Kasumi-1 (cell line): ENCODE data around the gene AKAP6.

Experiments used
- DNase-seq, 2 experiments: peaks; one replicate each; lab custom pipeline; 2025; lab: John Stamatoyannopoulos, UW

Gene AKAP6

DNA sequence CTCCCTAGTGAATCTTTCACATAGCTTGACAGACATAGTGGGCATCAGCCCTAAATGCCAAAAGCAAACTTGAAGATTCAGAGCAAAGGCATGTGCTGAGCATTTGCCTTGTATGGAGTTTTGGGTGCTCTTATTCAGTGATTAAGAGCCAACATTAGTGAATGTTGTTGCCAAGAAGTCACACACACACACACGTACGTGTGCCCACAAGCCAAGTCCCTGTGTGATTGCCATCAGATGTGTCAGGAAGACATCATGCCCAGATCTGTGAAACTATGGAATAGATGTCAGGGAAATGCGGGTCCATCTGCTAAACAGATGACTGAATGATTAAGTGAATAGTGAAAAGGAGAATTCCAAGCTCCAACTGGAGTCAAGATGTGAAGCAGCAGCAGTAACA lies 149.0 kb downstream of the AKAP6 start:
- DNase-seq, result no peak

GRCh38 chr14:32480337-32480736 lies 151.2 kb downstream of the AKAP6 start:
- DNase-seq, result no peak

DNA sequence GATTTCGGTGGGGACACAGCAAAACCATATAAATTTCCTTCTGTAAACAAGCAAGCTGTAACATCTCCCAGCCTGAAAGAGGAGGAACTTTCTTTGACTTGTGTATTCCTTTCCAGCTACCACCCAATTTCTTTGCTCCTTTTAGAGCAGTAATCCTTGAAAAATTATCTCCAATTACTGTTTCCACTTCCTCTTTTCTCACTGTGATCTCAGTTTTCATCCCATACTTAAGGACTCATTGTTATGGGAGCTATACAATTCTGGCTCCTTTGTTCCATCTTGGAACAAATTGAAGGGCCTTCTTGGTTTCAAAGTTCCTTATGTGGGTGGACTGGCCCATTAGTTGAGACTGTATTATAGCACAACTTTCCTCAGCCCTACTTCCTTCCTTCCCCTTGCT lies 152.6 kb downstream of the AKAP6 start:
- DNase-seq, result peak; percentile 12 to 22

GRCh38 chr14:32491416-32492016 lies 162.4 kb downstream of the AKAP6 start:
- no peak for DNase-seq

DNA sequence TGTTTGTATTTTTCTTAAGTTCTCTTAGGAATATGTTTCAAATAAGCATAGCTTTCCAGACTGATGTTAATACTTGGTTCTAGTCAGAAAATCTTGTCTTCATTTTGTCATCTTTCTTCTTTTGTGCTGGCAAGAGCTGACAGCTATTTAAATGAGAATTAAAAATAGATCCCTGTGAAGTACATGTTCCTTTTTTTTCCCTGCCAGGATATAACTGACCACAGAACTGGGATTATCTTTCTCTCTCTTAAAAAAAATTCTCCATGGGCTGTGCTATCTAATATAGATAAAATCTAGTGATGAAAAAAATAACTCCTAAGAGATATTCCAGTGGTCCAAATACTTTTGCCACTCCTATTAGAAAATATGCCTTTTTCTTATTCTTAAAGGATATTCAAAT lies 163.4 kb downstream of the AKAP6 start:
- no peak for DNase-seq

GRCh38 chr14:32494609-32495434 lies 165.7 kb downstream of the AKAP6 start:
- DNase-seq, result no peak

- DNase-seq, result no peak
Measured at GRCh38 chr14:32495435-32495734, 166.3 kb downstream of the AKAP6 start.

- DNase-seq, result no peak
Measured at GRCh38 chr14:32497248-32497647, 168.2 kb downstream of the AKAP6 start.

GRCh38 chr14:32507029-32507984 lies 178.2 kb downstream of the AKAP6 start:
- DNase-seq, result no peak

DNA sequence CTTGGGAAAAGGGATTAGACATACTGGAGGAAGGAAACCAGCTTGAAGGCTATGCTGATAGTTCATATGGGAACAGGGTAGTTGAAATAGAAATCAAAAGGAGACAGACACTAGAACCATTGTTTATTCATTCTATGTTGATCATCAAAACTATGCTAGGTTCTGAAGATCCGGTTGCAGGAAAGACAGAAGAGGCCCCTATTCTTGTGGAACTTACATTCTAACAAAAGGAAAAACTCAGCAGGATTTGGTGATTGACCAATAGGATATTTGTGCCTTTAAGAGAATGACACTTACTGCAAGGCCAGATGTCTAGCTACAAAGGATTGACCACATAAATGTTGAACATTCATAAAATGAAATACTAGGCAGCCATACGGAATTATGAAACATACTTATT lies 179.2 kb downstream of the AKAP6 start:
- DNase-seq, result no peak

DNA sequence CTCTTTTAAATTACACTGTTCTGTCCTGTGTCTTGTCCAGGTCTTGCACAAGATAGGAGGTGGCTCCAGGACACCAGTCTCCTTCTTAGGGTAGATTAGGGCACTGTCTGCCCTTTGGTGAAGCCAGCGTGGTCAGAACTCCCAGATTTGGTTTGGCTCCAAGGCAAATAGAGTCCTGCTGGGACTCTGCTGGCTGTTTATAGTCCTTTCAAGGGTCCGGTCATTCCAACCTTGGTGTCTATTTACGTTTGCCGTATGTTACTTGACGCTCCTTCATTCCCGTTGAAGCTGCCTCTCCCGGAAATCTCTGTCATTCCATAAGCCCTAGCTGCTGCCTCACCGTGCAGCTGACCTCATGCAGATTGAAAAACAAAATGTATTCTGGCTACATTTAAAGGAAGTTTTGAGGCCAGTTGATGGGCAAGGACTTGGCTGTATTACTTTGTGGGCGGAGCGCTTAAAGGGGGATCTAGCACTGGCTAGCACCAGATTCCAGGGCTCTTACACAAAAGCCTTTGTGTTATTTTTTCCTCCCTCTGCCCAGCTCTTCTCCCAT lies 180.6 kb downstream of the AKAP6 start:
- DNase-seq, result no peak

DNA sequence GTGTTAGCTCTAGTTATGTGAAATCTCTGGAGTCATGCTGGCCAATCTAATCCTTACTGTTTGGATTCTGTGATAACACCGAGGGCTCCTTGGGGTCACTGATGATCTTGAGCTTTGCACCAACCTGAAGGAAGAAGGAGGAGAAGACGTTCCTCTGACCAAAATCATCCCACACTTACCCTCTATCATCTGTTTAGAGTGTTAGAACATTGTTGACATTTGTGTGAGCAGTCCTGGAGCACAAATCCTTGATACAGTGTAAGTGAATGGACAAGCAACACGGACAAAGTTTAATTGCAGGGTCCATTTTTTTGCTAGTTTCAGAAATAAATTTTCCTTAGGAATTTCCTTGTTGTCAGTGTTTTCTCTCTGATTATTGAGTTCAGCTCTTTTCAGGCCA lies 181.7 kb downstream of the AKAP6 start:
- DNase-seq, result no peak

GRCh38 chr14:32512348-32512747 lies 183.2 kb downstream of the AKAP6 start:
- DNase-seq, result no peak

DNA sequence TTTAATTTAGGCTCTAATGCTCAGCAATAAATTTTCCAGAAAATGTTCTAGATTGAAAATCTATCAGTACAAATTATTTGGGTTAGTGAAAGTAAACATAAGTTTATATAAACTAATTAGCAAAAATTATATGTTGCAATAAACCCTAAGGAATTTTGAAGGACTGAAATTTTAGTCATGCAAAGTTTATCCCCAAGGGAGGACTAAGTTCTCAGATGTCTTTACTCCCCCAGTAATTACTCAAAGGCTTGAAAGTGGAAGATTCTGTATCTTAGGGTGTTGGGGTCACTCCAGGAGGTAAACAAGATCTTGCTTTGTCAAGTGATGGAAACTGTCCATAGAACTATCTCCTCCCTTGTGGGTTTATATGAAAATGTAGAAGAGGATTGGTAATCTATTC lies 183.7 kb downstream of the AKAP6 start:
- DNase-seq, result no peak

GRCh38 chr14:32513571-32514009 lies 184.5 kb downstream of the AKAP6 start:
- peak; percentile 27 to 45 for DNase-seq

DNA sequence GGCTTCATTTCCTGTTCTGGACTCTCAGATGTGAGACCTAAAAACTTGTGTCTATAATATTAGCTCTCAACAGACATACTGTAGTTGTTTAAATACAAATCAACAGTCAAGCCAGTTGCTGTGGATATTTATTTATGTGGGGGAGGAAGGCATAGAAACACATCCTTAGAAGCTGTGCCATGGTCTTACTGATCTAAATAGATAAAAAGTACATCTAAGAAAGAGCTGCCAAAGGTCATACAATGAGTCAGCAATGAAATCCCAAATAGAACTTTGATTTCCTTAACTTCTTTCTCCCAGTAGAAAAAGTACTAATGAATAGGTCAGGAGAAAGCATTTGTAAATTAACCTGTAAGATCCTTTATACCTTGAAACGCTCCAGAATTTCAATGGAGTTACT lies 185.1 kb downstream of the AKAP6 start:
- DNase-seq, result no peak

DNA sequence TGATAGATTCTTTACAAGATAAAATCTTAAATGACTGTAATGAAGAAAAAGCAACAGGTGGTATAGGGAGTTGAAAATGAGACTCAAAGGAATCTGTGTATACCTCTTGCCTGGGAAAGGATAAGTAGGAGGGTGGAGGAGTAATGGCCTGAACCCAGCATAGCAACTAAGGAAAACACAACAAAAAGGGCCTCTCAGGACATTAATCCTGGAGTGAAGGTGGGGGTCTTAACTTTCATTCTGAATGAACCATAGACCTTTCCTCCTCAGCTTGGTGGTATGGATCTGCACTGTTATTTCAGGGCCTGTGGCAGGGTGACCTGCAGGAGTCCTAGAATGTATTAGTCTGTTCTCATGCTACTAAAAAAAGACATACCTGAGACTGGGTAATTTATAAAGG lies 185.6 kb downstream of the AKAP6 start:
- DNase-seq, result no peak

GRCh38 chr14:32524609-32525375 lies 195.7 kb downstream of the AKAP6 start:
- DNase-seq, result no peak

GRCh38 chr14:32525591-32525990 lies 196.5 kb downstream of the AKAP6 start:
- DNase-seq, result no peak

DNA sequence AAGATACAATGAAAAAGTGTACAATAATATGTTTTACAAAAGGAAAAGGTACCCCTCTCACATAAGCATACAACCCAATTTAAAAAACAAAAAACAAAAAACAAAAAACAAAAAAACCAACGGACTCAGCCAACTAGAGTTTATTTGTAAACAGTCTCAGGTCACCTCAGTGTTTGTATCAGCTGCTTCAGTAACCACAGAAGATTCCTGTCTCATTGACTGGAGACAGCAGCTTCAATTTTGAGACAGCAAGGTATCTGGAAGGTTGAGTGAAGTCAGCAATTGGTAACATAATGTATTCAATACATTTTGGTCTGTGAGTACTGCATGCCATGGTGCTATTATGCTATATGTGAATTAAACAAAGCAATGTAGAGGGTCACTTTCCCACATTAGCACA lies 201.7 kb downstream of the AKAP6 start:
- no peak for DNase-seq

DNA sequence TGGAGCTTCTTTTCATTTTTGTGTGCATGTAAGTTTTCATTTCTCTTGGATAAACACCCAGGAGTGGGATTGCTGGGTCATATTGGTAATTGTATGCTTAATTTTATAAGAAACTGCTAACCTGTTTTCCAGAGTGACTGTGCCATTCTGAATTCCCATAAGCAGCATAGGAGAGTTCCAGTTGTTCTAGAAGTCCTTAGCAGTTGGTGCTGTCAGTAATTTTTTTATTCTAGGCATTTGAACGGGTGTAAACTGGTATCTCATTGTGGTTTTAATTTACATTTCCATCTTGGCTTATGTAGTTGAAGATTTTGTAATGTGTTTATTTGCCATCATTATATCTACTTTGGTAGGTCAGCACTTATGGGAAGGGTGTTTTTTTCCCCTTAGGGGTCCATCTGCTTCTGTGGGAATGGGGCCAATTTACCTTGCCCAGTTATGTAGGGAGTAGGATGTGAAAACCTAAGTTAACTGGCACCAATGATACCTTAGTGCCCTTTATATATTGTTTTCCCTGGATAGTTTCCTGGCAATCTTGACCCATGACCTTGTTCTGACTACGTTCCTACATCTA lies 202.9 kb downstream of the AKAP6 start:
- DNase-seq, result no peak
